ENCODE results near the gene CA10.

CA10 gene

GRCh38 chr17:51946311-51946710 lies 212.2 kb downstream of the CA10 start:
- DNase-seq = no peak

GRCh38 chr17:51941272-51941671 lies 217.2 kb downstream of the CA10 start:
- no peak for DNase-seq

DNA sequence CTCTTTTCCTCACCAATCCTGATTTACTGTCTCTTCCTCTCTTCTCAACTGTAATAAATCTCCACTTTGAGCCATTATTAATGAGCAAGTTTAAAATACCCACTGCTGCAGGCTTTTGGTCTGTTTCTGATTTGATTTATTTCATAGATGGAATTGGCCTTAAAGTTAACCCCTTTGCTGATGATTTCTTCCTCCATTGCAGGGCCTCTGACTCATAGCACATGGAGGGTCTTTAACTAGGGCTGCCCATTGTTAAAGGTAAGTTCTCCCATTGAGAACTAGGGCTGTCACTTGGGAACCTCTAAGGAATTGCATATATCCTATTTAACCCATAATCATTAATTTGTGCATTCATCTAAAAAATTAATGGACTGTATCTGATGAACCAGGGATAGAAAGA lies 221.2 kb downstream of the CA10 start:
- no peak for DNase-seq

- no peak for DNase-seq
Observed at GRCh38 chr17:51935477-51935876, 223.0 kb downstream of the CA10 start.

GRCh38 chr17:51933647-51934046 lies 224.9 kb downstream of the CA10 start:
- DNase-seq = no peak

GRCh38 chr17:51926448-51926847 lies 232.1 kb downstream of the CA10 start:
- no peak for DNase-seq

GRCh38 chr17:51921500-51921899 lies 237.0 kb downstream of the CA10 start:
- DNase-seq = no peak

DNA sequence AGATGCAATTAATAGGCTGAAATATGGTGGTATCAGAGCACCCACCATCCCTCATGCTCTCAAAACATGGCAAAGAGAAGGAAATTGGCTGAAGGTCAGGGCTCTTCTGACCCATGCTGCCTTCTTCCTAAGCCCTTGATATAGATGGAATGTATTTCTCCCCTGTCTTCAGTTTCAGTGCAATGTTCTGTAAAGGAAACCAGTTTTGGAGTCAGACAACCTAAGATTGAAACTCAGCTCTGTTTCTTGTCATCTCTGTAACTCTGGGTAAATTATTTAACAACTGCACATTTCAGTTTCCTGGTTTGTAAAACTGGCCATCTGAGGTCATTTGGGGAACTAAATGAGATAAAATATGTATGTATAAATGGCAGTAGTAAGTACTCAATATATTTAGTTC lies 243.9 kb downstream of the CA10 start:
- DNase-seq = no peak

DNA sequence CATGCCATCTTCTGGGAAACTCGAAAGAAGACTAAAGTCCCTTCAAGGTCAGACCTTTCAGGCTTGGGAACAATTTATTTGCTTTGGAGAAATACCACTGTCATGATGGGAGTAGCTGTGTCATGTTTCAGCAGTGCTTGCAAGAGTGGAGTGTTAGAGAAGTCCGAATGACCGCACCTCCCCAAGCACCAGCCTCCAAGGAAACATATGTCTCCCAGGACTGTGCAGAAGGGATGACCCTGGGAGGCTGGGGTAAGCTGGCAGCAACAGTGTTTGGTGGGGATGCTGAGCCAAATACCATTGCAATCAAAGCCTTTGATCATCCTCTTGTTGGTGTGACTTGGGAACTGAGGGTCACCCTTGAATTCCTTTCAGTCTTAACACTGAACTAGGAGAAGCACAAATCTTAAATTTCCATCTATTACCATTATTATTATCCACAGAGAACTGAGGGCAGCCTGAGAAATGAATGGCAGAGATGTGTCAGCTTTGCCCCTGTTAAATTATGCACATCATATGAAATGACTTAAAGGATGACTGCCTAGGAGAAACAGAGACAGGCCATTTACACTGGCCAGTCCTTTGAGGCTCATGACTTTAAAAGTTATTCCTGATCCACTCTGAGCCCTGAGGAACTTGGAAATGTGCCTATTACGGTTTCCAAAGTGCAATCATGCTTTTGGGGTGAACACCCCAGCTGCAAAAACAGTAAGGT lies 244.9 kb downstream of the CA10 start:
- no peak for DNase-seq

DNA sequence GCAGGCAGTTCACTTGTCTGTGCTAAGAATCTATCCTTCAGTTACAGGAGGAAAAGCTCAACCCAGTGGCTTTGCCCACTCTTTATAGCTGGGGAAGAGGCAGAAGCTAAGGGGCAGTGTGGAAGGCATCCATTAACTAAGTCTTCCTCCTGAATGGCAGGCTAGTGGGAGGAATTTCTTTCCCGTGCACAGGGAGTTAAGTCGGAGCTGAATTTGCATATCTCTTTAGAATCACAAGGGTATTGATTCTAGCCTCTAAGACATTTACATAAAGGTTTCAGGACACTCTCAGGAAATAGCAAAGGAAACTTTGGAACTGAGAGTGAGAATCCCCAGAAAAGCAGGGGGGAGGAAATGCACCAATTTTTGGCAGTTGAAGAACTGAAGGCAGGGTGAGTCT lies 245.6 kb downstream of the CA10 start:
- no peak for DNase-seq

GRCh38 chr17:51911237-51911636 lies 247.3 kb downstream of the CA10 start:
- DNase-seq = no peak

DNA sequence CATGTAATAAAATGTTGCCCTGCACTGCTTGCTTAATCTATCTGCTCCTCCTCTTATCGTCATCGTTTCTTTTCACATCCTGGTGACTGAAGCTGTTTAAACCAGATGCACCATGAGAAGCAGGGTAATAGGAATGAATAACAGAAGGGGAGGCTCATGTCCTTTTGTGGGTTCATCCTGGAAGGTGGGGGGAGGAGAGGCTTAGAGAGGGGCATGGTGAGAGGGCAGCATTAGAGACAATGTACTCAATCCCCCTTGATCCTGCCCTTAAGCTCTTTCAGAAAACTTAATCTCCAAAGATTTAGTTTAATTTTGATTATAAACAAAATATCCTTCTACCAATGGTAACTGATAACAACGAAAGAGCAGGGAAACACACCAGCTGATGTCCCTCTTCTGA lies 248.5 kb downstream of the CA10 start:
- no peak for DNase-seq

GRCh38 chr17:51908841-51909537 lies 249.5 kb downstream of the CA10 start:
- no peak for DNase-seq

DNA sequence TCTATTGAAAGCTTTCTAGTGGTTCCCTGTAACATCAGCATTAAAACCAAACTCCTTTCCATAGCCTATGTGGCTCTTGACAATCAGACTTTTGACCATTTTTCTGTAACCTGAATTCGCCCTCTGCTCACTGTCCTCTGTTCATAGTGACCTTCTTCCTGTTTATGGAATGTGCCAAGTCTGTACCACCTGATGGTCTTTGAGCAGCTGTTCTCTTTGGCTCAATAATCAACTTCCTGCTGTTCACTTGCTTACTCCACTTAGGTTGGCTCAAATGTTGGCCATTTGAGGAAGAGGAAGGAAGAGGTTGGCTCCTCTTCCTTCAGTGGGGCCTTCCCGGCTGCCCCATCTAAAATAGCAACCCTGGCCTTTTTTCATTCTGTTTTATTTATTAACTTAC lies 251.5 kb downstream of the CA10 start:
- DNase-seq = no peak

DNA sequence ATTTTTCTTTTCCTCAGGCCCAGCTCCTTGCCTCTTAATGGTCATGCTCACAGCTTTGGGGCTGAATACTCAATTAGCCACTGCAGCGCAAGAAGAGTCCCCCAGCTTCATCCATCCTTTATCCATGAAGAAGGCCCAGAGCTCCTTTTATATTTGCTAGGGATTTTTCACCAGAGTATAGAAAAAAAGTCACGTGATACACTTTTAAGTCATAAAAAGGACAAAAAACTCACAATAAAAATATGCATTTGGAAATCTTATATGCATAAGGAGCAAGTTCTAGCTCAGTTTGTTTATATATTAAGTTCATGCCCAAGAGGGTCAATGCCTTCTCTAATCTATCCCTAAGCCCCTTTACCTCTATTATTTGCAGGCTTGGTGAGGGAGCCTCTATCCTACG lies 254.1 kb downstream of the CA10 start:
- DNase-seq = no peak

GRCh38 chr17:51901242-51901641 lies 257.3 kb downstream of the CA10 start:
- no peak for DNase-seq

- no peak for DNase-seq
Observed at GRCh38 chr17:51891936-51892335, 266.6 kb downstream of the CA10 start.

DNA sequence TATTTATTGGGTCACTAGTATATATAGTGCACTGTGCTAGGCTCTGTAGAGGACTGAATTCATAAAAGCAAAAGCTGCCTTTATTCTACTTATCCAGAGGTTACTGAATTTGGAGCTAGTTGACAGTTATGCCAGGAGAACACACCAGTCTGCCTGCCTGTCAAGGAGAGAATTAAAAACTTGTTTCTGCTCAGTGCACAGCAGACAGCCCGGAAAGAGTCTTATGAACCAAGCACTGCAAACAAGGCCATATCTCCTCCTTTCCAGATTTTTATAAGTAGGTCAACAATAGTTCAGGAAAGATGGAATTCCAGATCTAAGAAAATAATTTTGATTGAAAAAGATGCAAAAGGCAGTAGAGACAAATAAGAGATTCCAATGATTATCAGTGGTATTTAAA lies 267.8 kb downstream of the CA10 start:
- DNase-seq = no peak

- DNase-seq = no peak
Observed at GRCh38 chr17:51888816-51889215, 269.7 kb downstream of the CA10 start.

- no peak for DNase-seq
Observed at GRCh38 chr17:51876986-51877385, 281.5 kb downstream of the CA10 start.

- DNase-seq = no peak
Observed at GRCh38 chr17:51873302-51873701, 285.2 kb downstream of the CA10 start.

DNA sequence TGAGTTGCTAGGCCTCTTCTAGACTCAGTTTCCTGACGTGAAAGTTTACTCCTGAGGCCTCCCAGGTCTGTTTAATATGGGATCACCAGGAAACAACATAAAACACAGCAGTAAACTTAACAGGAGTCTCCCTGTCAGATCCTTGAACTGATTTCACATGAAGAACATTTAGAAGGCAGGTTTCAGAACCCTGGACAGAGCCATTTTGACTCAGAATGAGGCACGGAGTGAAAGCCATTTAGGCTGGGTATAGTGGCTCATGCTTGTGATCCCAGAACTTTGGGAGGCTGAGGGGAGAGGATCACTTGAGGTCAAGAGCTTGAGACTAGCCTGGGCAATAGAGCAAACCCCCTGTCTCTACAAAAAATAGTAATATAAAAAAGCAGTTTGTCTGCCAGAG lies 289.1 kb downstream of the CA10 start:
- DNase-seq = no peak

GRCh38 chr17:51860954-51861561 lies 297.5 kb downstream of the CA10 start:
- no peak for DNase-seq

GRCh38 chr17:51857052-51857597 lies 301.4 kb downstream of the CA10 start:
- DNase-seq = no peak
